SK-N-MC (cell line): ENCODE results near the gene RHBDL1.

Source experiments
- EZH2 ChIP-seq: fragments of 200-600 bp; sonication (generic); IDR thresholded peaks from one replicate; pipeline ENCODE4 v1.6.1; 2017; ENCODE audit warnings: antibody characterized with exemption
- FOXP2 ChIP-seq: optimal IDR thresholded peaks from 2 replicates; pipeline ENCODE3; 2011; ENCODE audit warnings: mild to moderate bottlenecking, moderate library complexity; ENCODE audit not compliant: insufficient read depth; ENCODE audit errors: extremely low read length, control extremely low read depth
- POLR2AphosphoS5 ChIP-seq: IDR thresholded peaks from 2 replicates; pipeline ENCODE4 v1.6.1; 2012; ENCODE audit warnings: mild to moderate bottlenecking, low read depth, low read length, borderline replicate concordance

DNA sequence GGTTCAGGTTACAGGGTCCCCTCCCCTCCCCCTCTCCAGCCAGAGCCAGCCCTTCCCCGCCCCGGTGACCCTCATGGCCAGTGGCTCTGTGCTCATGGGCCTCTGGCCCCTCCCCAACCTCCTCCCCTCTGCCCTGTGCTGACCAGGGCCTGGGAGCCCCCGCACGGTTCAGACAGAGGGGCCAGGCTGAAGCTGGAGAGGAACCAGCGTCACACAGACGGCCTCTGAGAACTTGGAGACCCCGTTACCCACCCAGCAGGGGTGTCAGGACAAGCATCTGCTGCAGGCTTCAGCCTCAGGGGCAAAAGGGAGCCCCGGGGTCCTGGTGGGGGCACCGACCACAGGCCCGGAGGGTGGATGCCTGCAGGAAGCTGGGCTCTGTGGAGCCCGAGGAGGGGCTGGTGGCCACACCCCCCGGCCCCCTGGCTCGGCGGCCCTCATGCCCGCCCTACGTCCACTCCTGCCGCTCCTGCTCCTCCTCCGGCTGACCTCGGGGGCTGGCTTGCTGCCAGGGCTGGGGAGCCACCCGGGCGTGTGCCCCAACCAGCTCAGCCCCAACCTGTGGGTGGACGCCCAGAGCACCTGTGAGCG lies 44.6 kb upstream of the RHBDL1 start, which contains the start of gene WFIKKN1:
- no peak for TF ChIP-seq EZH2
- TF ChIP-seq POLR2AphosphoS5 = no peak
- TF ChIP-seq FOXP2 = no peak
